22Rv1 (cell line): Measurements from ENCODE around the gene TFDP1.

Experiments
- H3K27ac ChIP-seq: fragments of 450-650 bp; 2 replicates; pipeline ENCODE4 v1.5.1; 2017
- CTCF ChIP-seq: fragments of 450-650 bp; IDR thresholded peaks from 2 replicates; pipeline ENCODE4 v1.5.1; 2017; ENCODE audit warnings: mild to moderate bottlenecking
- ZFX ChIP-seq: fragments of 450-650 bp; IDR thresholded peaks from 2 replicates; pipeline ENCODE4 v1.6.1; 2017; ENCODE audit warnings: antibody characterized with exemption, borderline replicate concordance

TFDP1 gene

GRCh38 chr13:113658836-113659235 is 74.3 kb downstream of the TFDP1 start:
- H3K27ac ChIP-seq, result no peak overlapping the region
- TF ChIP-seq CTCF (no peak), ZFX (no peak)

GRCh38 chr13:113659337-113659736 is 74.8 kb downstream of the TFDP1 start:
- H3K27ac ChIP-seq, result no peak overlapping the region
- TF ChIP-seq ZFX (no peak), CTCF (no peak)

GRCh38 chr13:113660066-113660465 is 75.5 kb downstream of the TFDP1 start:
- no peak for TF ChIP-seq ZFX
- no peak for TF ChIP-seq CTCF
- H3K27ac ChIP-seq, result no peak overlapping the region

- H3K27ac ChIP-seq, result no peak overlapping the region
- no peak for TF ChIP-seq CTCF
- TF ChIP-seq ZFX, result no peak
These were observed 77.0 kb downstream of the TFDP1 start for GRCh38 chr13:113661509-113661908.

- TF ChIP-seq ZFX (no peak), CTCF (no peak)
- no peak overlapping the region for H3K27ac ChIP-seq
These were observed 79.4 kb downstream of the TFDP1 start for GRCh38 chr13:113663934-113664333.

GRCh38 chr13:113664751-113665596 is 80.4 kb downstream of the TFDP1 start:
- no peak for TF ChIP-seq ZFX
- no peak for TF ChIP-seq CTCF
- H3K27ac ChIP-seq, result no peak overlapping the region

GRCh38 chr13:113665597-113666328 is 81.2 kb downstream of the TFDP1 start:
- no peak overlapping the region for H3K27ac ChIP-seq
- no peak for TF ChIP-seq ZFX
- TF ChIP-seq CTCF, result no peak
